Dedifferentiated amniotic fluid mesenchymal stem cell (primary cell): ENCODE data around the gene CCDC102A.
A peak's percentile ranks its signal among the peaks of the same experiment; 100 is the strongest.

Source experiments
- DNase-seq: peaks from one replicate; pipeline ENCODE4 v3.0.0-alpha.2; 2016; ENCODE audit errors: extremely low spot score

The CCDC102A gene

DNA sequence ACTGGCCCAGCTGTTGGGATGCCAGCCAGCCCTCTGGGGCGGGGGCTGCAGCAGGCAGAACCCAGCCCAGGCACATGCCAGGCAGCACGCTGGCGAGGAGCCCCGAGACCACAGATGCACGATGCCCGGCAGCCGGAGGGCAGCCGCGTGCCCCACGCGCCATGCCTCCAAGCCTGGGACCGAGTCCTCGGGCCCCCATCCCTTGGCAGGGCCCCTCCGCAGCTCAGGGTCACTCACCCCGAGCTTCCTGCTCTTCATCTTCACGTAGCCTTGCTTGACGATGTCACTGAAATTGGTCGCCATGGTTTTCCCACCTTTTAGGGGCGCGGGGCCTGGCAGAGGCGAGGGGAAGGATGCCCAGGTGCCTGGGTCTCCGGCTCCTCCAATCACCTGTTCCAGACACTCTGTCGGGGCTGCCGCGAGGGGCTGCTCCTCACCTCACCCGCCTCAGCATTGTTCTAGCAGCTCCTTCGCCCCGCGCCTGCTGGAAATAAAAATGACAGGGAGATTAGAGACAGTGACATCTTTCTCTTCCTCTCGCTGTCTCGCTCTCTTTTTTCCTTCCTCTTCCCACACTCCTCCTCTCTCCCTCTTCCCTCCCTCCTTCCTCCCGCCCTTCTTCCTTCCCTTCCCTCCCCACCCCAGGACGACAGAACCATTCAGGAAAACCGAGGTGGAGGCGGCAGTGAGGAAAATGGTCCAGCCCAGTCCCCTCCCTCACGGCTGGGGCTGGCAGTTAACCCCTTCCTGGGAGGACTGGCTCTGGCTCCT lies 57.0 kb downstream of the CCDC102A start:
- DNase-seq, result peak; percentile 48

DNA sequence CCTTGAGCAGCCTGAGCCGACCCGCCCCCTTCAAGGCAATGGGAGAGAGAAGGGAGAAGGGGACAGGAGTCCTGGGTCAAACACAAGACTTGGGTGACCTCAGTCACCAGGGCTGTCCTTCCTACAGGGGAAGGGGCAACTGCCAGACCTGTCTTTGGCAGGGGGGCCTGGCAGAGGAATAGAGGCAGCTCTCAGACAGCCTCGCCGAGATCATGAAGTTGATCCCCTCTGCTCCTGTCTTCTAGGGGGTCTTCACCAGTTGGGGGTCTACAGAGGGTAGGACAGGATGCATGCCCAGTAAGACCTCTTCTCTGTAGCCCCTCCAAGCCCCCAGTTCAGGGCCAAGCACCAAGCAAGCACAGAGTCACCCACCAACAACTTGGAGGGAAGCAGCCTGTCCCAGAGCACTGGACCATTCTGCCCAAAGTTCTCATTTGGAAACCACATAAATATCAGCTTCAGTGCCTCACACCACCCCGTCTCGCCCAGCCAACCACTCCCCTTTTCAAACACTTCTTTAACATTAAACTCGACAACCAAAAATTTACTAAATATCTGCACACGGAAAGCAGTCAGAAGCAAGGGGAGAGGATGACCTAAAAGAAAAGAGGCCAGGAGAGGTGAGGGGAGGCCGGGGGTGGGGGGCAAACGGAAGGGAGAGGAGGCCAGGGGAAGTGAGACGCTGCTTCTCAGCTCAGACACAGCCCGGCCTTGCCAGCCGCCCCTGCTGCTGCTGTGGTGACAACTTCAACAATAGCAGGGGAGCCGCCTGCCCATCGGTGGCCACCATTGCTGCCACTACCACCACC lies 57.8 kb downstream of the CCDC102A start:
- DNase-seq, result no peak

DNA sequence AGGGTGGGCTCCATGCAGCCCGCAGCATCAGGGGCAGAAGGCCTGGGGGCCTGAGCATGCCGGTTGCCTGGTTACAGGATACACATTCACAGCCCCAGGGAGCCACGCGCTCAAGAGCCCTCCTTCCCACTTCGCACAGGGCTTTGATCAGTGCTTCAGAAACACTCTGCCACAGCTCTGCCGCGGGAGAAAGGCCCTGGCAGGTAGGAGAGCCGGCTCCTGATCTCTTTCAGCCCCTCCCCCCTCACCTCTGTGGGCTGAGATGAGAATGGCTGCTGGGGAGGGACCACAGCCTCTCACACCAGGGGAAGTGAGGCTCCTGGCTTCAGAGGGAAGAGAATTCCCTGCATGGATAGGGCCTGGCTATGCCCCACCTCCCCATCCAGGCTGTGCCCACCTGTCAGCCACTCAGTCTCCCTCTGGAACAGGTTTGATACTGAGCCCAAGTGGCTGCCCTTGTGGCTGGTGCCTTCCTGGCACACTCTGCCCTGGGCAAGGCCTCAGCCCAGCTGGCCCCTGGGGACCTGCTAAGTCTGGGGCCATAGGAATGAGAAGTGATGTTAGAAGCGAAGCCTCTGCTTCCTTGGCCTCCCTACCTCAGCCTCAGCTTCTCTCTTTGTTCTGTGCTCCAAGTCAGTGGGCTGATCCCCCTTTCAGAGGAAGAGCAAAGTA lies 58.7 kb downstream of the CCDC102A start:
- no peak for DNase-seq

DNA sequence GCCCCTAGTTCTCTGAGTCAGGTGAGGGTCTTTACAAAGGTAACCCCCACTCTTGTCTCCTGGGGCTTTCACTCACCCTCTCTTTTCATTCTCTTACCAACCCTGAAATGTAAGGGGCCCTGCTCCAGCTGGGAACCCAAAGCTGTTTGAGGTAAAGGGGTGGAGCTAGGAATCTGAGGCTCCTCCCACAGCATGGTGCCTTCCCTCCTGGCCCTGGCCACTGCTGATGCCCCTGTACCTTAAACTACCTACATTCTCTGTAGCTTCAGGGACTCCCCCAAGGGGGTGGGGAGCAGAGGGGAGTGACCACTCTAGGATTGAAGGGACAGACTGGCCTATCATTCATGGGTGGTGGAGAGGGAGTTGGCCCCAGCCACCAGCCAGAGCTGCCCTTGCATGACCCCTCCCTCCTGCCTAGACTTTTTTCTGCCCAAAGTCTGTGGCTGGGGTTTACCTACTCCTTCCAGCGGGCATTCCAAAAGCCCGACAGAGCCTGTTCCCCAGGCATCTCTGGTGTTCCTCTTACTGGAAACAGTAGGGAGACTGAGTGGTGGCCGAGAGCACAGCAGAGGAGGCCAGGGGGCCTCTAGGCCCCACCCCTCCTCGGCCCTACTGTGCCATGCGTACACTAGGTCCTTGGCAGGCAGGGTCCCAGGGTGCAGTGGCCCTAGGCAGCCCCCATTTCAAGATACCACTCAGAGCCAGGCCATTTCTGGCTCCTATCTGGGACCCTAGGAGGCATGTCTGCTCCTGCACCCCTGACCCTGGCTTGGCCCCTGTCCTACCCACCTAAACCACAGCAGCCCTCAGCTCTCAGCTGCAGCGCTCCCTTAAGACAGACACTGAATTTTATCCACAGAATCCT lies 59.6 kb downstream of the CCDC102A start:
- DNase-seq, result no peak

DNA sequence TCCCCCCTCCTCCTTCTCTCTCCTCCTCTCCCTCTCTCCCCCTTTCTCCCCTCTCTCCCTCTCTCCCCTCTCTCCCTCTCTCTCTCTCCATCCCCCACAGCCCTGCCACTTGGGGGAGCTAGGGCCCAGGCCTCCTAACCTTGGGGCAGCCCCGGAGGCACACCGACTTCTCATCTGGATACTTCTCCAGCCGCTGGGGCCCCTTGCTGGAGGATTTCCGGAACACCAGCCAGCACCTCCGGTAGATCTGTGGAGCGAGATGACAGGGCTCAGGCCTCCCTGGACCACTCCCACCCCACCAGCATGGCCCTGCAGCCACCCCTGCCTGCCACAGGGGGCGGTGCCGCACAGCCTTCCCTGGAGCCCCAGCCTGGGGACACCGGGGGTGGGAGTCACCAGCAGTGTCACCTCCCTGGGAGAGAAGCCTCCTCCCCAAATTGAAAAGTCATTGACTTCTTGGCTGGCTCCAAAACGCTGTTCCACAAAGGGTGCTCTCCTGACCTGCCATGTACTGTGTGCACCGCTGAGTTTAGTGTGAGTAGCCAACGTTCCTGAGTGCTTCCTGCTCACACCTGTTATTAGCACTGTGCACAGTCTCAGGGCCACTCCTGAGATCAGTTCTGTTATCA lies 60.5 kb downstream of the CCDC102A start:
- no peak for DNase-seq

DNA sequence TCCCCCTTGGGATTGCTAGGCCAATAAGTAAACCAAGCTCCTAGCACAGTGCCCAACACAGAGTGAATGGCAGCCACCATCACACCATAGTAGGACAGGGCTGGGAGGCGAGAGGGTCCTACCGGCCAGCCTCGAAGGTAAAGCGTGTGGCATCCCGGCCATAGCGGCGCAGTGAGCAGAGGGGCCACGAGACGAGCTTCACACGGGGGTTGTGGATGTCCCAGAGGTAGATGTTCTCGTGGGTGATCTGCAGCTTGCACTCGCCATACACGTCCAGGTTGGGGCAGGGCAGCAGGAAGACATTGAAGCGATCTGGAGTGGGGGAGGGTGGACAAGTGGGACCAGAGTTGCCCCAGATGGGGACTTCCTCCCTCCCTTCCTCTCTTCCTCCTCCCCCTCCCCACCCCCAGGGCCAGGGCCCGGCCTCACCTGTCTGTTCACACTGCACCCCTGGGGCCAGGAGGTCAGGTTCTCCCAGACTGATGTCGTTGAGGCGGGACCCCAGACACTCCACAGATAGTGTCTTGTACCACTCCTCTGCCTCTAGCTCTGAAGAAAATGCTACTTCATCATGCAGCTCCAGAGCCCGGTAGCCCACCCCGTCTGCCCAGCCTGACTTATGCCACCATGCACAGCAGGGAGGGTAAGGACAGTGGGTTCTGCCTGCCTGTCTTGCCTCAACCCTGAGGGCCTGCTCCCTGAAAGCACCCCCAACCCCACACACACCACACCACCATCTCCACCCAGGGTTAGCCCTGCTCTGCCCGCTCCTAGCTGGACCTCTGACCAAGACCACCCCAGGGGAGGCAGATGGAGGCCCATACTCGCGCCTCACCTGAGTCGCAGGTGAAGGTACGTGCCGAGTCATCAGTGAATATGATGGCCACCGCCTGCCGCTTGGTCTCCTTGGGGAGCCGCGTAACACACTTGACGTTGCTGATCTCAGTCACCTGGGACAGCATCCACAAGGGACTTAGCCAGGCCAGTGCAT lies 61.4 kb downstream of the CCDC102A start:
- DNase-seq, result no peak

DNA sequence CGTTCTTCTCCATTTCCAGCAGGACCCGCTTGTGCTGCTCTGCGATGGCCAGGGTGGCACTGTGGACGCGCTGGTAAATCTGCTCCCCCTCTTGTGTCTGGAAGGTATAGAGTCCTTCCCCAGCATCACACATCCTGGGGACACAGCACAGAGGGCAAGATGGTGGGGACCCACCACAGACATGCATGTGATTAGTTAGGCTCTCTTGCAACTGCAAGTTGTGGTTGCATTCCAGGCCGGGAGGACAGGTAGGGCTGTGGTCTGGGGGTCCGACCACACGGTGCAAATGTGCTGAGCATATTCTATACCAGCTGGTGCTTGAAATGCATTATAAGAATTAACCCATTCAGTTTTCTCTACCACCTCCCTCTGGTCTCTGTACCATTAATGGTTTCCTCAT lies 62.5 kb downstream of the CCDC102A start:
- DNase-seq, result no peak

DNA sequence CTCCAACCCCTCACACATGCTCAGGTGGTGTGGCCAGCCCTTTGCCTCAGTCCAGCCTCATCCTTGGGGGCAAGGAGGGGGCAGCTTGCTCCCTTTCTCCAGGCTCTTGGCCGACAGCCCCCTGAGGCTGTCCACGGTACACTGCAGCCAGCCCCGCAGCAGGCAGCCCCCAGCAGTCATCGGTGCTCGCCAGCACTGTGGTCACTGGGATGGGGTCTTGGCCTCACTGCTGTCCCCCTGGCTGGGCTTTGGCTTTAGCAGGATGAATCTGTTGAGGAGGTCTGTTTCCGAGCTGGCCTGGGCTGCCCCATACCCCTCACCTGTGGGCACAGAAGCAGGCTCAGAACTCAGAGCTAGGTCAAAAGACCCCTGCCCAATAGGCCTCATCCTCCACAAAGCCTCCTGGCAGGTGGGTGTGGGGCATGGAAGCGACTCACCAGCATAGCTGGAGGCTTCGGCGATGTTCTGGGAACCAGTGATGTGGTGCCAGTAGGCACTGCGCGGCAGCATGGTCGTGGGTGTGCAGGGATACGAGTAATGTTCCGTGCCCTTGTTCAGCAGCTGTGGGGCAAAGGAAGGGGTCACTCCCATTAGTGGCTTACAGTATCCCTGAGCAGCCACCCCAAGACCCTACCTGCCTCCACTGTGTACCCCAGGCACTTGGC lies 63.1 kb downstream of the CCDC102A start:
- no peak for DNase-seq

DNA sequence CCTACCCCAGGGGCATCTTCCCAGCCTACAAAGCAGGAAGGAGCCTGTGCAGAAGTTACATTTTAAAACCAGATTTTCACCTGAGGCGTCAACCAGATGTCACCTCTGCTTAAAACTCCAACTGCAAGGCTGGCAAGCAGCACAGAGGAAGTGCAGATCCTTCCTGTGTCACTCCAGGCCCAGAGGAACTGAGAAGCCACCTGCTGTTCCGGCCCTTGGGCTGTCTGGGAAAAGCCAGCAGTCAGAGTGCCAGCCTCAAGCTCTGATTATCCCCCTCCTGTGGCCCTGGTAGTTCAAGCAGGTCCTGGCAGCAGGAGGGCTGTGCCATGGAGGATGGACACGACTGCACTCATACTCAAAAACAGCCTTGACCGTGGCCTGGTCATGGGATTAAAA lies 63.7 kb downstream of the CCDC102A start:
- no peak for DNase-seq

DNA sequence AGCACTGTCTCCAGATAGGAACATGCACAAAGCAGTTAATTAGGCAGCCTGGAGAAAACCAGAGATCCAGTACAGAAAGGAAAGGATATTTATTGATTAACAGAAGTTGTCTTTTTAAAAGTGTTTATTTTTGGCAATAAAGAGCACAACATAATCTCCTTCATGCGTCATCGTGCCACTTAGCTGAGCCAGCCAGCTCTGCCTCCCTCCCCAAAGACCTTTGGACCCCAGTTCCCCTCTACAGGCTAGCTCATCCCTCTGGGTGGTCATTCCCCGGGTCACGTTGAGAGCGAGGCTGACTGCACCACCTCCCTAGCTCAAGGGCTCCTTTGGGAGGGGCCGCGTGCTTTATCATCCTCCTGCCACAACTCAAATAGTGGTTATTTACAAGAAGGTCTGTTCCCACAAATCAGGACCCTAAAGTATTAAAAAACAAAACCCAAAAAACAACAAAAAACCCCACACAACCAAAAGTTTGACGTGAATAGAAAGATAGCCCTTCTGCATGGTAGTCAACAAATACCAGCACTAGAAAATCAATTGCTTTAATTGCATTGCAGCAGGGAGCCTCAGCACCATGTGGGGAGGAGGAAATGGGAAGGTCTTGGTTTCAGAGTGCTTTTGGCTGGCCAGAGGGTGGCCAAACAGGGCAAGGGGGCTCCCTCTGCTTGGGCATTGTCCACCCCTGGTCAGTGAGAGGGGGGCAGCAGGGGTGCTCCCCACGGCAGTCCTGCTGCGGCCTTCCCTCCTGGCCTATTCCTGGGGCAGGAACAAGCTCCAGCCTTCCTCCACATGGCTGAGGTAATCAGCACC lies 64.3 kb downstream of the CCDC102A start:
- no peak for DNase-seq

DNA sequence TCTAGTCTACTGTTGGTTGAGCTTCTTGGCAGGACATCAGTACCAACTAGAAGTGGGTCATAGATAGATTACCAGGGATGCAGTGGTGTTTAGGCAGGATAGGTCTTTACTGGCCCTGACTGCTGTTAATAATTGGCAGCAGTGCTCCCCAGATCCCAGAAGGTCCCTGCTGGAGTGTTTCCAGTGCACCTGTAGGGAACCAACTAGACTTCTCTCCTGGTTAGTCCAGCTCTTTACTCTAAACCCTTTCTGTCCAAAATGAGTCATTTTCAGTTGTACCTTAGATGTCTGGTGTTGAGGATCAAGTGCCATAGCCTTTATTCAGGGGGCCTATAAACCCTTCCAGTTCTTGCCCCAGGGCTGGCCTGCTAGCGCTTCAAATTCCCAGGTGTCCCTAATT lies 65.2 kb downstream of the CCDC102A start:
- no peak for DNase-seq

DNA sequence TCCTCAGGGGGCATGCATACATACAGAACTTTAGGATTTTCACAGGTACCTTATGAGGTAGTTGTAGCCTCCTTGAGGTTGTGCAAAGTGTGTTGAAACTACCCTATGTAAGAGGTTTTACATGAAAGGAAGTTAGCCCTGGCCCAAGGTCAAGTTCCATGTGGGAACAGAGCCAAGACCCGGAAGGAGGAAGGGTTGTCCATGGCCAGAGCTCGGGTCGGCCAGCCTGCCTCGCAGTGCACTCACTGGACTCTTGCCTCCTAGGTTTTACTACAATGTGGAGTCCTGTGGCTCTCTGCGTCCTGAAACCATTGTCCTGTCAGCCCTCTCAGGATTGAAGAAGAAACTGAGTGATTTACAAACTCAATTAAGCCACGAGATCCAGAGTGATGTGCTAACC lies 65.7 kb downstream of the CCDC102A start:
- DNase-seq, result no peak

DNA sequence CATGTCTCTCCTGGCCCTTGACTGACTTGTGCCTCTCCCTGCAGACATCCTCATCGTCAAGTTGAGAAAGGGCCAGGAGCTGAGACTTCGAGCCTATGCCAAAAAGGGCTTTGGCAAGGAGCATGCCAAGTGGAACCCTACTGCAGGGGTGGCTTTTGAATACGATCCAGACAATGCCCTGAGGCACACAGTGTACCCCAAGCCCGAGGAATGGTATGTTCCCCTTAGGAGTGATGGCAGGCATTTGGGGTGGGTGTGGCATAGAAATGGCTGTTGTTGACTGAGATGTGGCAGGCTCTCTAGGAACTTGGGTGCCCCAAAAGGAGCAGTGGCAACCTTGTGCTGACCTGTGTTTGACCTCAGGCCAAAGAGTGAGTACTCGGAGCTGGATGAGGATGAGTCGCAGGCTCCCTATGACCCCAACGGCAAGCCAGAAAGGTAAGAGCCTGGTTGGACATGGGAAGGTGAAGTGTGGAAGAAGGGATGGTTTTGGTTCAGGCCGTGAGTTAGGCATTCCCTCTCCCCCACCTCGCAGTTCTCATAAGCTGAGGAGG lies 66.4 kb downstream of the CCDC102A start:
- DNase-seq, result no peak

DNA sequence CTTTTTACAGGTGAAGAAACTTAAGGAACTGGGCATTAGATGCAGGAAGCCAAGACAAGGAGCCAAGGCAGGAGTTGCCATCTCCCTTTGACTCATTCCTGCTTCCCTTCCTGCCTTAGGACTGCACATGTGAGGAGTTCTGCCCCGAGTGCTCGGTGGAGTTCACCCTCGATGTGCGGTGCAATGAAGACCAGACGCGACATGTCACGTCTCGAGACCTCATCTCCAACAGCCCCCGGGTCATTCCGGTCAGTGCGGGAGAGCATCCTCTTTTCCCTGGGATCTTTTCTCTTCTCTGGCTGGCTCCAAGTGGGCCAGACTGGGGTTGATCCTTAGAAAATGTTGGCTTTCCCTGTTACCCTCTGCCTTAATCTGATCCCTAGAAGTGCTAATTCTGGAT lies 67.3 kb downstream of the CCDC102A start:
- DNase-seq, result no peak

DNA sequence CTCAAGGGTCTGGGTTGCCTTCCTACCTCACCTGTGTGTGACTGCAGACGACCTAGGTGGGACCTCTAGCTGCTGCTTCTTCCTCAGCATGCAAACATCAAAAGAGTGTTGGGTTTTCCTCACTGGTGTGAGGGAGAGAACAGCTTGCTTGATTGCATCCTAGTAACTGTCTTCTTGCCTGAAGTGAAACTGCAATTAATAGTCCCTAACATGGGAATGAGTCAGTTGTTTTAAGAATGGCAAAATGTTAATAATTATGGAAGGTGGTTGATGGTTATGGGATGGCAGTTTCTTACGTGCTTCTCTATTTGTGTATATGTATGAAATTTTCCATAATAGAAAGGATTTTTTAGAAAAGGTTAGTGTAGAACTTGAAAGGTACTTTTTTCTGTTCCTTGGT lies 68.0 kb downstream of the CCDC102A start:
- DNase-seq, result no peak

DNA sequence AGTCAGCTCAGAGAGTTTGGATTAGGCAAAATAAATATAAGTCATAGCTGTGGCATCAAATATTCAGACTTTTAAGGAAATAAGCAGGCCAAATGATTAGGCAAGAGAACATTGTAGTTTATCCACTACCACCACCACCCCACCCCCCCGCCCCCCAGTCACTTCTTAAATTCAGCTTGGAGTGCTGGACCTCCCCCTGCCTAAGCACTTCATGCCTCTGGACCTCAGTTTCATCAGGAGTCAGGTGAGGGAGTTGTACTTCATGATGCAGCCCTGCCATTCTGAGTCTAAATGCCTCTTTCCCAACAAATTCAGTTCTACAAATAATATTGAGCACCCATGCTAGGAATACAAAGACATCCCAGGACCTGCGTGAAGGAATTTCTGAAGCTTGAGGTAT lies 71.8 kb downstream of the CCDC102A start:
- no peak for DNase-seq

DNA sequence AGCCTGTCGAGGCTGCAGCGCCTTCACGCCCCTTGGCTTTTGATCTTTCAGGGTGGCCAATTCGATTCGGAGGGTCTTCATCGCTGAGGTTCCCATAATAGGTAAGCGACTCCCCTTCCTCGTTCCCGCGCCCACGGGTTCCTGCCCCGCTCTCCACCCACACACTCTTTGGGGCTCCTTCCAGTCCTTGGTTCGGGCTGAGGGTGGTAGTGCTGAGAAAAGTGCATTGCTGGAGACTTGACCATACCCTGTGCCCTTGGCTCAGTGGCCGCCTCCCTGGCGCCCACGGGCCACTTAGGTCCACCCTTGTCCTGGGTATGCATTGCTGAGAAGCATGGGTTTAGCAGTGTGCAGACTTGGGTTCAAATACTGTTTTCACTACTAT lies 73.4 kb downstream of the CCDC102A start:
- no peak for DNase-seq

DNA sequence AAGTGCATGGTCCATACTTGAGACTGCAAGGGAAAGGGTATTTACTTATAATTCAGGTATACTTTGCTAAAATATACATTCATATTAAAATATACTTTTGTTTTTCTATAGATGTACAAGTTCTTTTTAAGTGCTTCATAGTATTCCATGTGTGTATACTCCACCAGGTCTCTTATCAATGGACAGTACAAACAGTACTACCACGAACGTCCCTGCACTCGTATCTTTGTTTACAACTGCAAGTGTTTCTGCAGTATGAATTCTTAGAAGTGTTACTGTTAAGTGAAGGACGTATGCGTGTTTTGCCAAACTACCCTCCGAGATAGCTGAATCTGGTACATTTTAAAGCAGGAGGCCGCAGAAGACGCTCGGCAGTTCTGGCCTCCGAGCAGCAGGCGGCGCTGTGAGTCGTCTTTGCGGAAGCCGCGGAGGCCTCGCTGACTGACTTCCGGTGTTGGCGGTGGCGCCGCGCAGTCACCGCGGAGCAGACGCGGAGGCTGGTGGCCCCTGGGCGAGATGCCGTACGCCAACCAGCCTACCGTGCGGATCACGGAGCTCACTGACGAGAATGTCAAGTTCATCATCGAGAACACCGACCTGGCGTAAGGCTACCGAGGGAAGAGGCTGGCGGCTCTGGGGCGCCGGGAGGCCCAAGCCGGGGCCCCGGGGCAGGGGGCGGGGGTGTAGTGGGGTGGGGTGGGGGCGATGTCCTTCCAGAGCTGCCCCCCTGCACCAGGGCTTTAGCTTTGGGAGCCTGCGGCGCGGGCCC lies 74.0 kb downstream of the CCDC102A start, which contains the start of gene POLR2C:
POLR2C (plus strand) TSS at position 471 of the 769 bp plus-strand sequence; CDS start at position 517, 46 bp downstream.
- DNase-seq, result peak; percentile 78
